GM18867 (cell line): Measurements from ENCODE around the gene CERT1.

ENCODE experiments used
- ATAC-seq: cut with Tn5 transposase; IDR thresholded peaks from one replicate; pipeline ENCODE4 v1.9.1; 2021; ENCODE audit warnings: mild to moderate bottlenecking, moderate library complexity; ENCODE audit not compliant: unreplicated experiment

CERT1 gene

GRCh38 chr5:75481024-75481423 lies 30.4 kb downstream of the CERT1 start:
- ATAC-seq = no peak

GRCh38 chr5:75475364-75475763 lies 36.1 kb downstream of the CERT1 start:
- ATAC-seq = no peak

GRCh38 chr5:75473463-75473862 lies 38.0 kb downstream of the CERT1 start:
- ATAC-seq = no peak

- ATAC-seq = no peak
Measured at GRCh38 chr5:75472973-75473372, 38.5 kb downstream of the CERT1 start.

GRCh38 chr5:75471193-75471592 lies 40.2 kb downstream of the CERT1 start:
- no peak for ATAC-seq

- ATAC-seq = no peak
Measured at GRCh38 chr5:75469017-75469416, 42.4 kb downstream of the CERT1 start.

GRCh38 chr5:75468593-75468992 lies 42.8 kb downstream of the CERT1 start:
- no peak for ATAC-seq

- no peak for ATAC-seq
Measured at GRCh38 chr5:75466006-75466716, 45.3 kb downstream of the CERT1 start.

GRCh38 chr5:75465480-75465879 lies 45.9 kb downstream of the CERT1 start:
- no peak for ATAC-seq

- ATAC-seq = no peak
Measured at GRCh38 chr5:75463726-75464125, 47.7 kb downstream of the CERT1 start.

GRCh38 chr5:75461679-75462078 lies 49.8 kb downstream of the CERT1 start:
- no peak for ATAC-seq

- ATAC-seq = peak; percentile 91
Measured at GRCh38 chr5:75460942-75461610, 50.4 kb downstream of the CERT1 start.

GRCh38 chr5:75460532-75460931 lies 50.9 kb downstream of the CERT1 start:
- ATAC-seq = peak; percentile 12

GRCh38 chr5:75457691-75458090 lies 53.7 kb downstream of the CERT1 start:
- no peak for ATAC-seq

- ATAC-seq = no peak
Measured at GRCh38 chr5:75457161-75457560, 54.3 kb downstream of the CERT1 start.

- no peak for ATAC-seq
Measured at GRCh38 chr5:75450069-75450468, 61.4 kb downstream of the CERT1 start.

- no peak for ATAC-seq
Measured at GRCh38 chr5:75446068-75446467, 65.4 kb downstream of the CERT1 start.

- ATAC-seq = no peak
Measured at GRCh38 chr5:75441560-75441959, 69.9 kb downstream of the CERT1 start.

- ATAC-seq = no peak
Measured at GRCh38 chr5:75439276-75439675, 72.2 kb downstream of the CERT1 start.

- no peak for ATAC-seq
Measured at GRCh38 chr5:75438722-75439121, 72.7 kb downstream of the CERT1 start.

GRCh38 chr5:75435096-75435495 lies 76.3 kb downstream of the CERT1 start:
- ATAC-seq = no peak

- ATAC-seq = no peak
Measured at GRCh38 chr5:75433814-75434506, 77.5 kb downstream of the CERT1 start.
